Liver (tissue), 9 donors: Measurements from ENCODE around the gene MEG3. TPM values are rescaled to one million over a fixed set of nuclear protein-coding genes. Genes with fewer than 3 reads are reported as not detected.

ENCODE experiments used
- DNase-seq: peaks from one replicate; pipeline ENCODE4 v3.0.0-alpha.2; 2017; ENCODE audit warnings: low spot score
- H3K27ac ChIP-seq, 2 donors: one replicate each; pipeline ENCODE4 v1.7.0; 2013; ENCODE audit warnings: inconsistent platforms in 2 of 2, low read length in 2 of 2, control low read depth in 1 of 2, low read depth in 1 of 2, mild to moderate bottlenecking in 1 of 2
- H3K27me3 ChIP-seq, 4 donors: one replicate each; pipeline versions ENCODE4 v1.6.1 to v1.7.0; 2013; ENCODE audit warnings: low read length in 3 of 4, inconsistent platforms in 1 of 4, mild to moderate bottlenecking in 1 of 4, moderate library complexity in 1 of 4; ENCODE audit not compliant: control insufficient read depth in 4 of 4, insufficient read depth in 4 of 4
- H3K36me3 ChIP-seq, 4 donors: one replicate each; pipeline versions ENCODE4 v1.6.1 to v1.7.0; 2013; ENCODE audit warnings: low read length in 3 of 4, mild to moderate bottlenecking in 3 of 4, low read depth in 1 of 4, moderate library complexity in 1 of 4; ENCODE audit not compliant: control insufficient read depth in 4 of 4, insufficient read depth in 3 of 4
- H3K4me1 ChIP-seq, 4 donors: one replicate each; pipeline versions ENCODE4 v1.6.1 to v1.7.0; 2013; ENCODE audit warnings: low read length in 3 of 4, mild to moderate bottlenecking in 3 of 4, moderate library complexity in 1 of 4; ENCODE audit not compliant: control insufficient read depth in 4 of 4, insufficient read depth in 4 of 4
- H3K4me3 ChIP-seq, 3 donors: one replicate each; pipeline versions ENCODE4 v1.6.1 to v1.7.0; 2013; ENCODE audit warnings: low read length in 3 of 3, control low read depth in 1 of 3, low read depth in 1 of 3, mild to moderate bottlenecking in 1 of 3
- H3K9ac ChIP-seq, 2 donors: one replicate each; pipeline ENCODE4 v1.7.0; 2013; ENCODE audit warnings: low read length in 2 of 2, mild to moderate bottlenecking in 2 of 2, moderate library complexity in 2 of 2, control low read depth in 1 of 2, low read depth in 1 of 2
- H3K9me3 ChIP-seq, 4 donors: one replicate each; pipeline versions ENCODE4 v1.6.1 to v1.7.0; 2013; ENCODE audit warnings: low read length in 3 of 4; ENCODE audit not compliant: control insufficient read depth in 4 of 4
- FOXA1 ChIP-seq: IDR thresholded peaks from 2 replicates; pipeline ENCODE4 v1.6.1; 2016; ENCODE audit warnings: antibody characterized with exemption
- GABPA ChIP-seq, 2 donors: IDR thresholded peaks in 1 of 2; conservative IDR thresholded peaks in 1 of 2; 2 replicates each; pipeline ENCODE4 v1.6.1; 2016; ENCODE audit warnings: antibody characterized with exemption in 2 of 2, mild to moderate bottlenecking in 1 of 2, moderate library complexity in 1 of 2
- HNF4A ChIP-seq, 2 donors: conservative IDR thresholded peaks; 2 replicates each; pipeline ENCODE4 v1.6.1; 2016; ENCODE audit warnings: antibody characterized with exemption in 2 of 2, mild to moderate bottlenecking in 2 of 2
- HNF4G ChIP-seq: IDR thresholded peaks from 2 replicates; pipeline ENCODE4 v1.6.1; 2016; ENCODE audit warnings: antibody characterized with exemption
- RAD21 ChIP-seq, 2 donors: IDR thresholded peaks; 2 replicates each; pipeline ENCODE4 v1.6.1; 2016; ENCODE audit warnings: antibody characterized with exemption in 2 of 2, mild to moderate bottlenecking in 2 of 2
- SP1 ChIP-seq: IDR thresholded peaks from 2 replicates; pipeline ENCODE4 v1.6.1; 2018; ENCODE audit warnings: antibody characterized with exemption, mild to moderate bottlenecking
- YY1 ChIP-seq: IDR thresholded peaks from 2 replicates; pipeline ENCODE4 v1.6.1; 2016; ENCODE audit warnings: antibody characterized with exemption, mild to moderate bottlenecking
- WGBS: extraction: QIAGEN DNeasy Blood & Tissue Kit; methylation state at CpG from one replicate; pipeline ENCODE4 v1.1.7; 2013; 5-methylcytosine and 5-hydroxymethylcytosine counted together
- polyA plus RNA-seq, 2 donors: library from polyadenylated mRNA; stranded (reverse) in 1 of 2; unstranded in 1 of 2; fragments of 200-250 nt in 1 of 2; fragments of >200 nt in 1 of 2; fragmentation: Nextera tagmentation in 1 of 2; extraction: Ambion mirVana in 1 of 2; gene quantifications; one replicate each; pipeline versions ENCODE4 v1.2.1 to v1.2.3, GENCODE V29; 2013 to 2015
- total RNA-seq, 2 donors: library from RNA; depleted of rRNA; stranded (reverse); fragments of >200 nt; gene quantifications; one replicate each; pipeline ENCODE4 v1.2.3, GENCODE V29; 2014
- TF ChIP-seq, protein P1 (sequence below): IDR thresholded peaks from 2 replicates; pipeline ENCODE4 v1.6.1; 2016; ENCODE audit warnings: antibody characterized with exemption
- TF ChIP-seq, protein P2 (sequence below): IDR thresholded peaks from 2 replicates; pipeline ENCODE4 v1.6.1; 2016; ENCODE audit warnings: antibody characterized with exemption, mild to moderate bottlenecking
- TF ChIP-seq, protein P3 (sequence below): fragments of 150-350 bp; IDR thresholded peaks from 2 replicates; pipeline ENCODE4 v1.5.1; 2017; ENCODE audit warnings: improper control_type of control experiment, low read depth, low read length; ENCODE audit not compliant: missing input control
- TF ChIP-seq, protein P4 (sequence below): IDR thresholded peaks from 2 replicates; pipeline ENCODE4 v1.6.1; 2016; ENCODE audit warnings: antibody characterized with exemption
- donor health status: healthy.
- donor health status: healthy.
- donor health status: healthy.
- donor health status: healthy.
- donor health status: healthy.

The MEG3 gene
- total and polyA plus RNA-seq, 4 donors = 12.3 to 485 (median 23.1) TPM

DNA sequence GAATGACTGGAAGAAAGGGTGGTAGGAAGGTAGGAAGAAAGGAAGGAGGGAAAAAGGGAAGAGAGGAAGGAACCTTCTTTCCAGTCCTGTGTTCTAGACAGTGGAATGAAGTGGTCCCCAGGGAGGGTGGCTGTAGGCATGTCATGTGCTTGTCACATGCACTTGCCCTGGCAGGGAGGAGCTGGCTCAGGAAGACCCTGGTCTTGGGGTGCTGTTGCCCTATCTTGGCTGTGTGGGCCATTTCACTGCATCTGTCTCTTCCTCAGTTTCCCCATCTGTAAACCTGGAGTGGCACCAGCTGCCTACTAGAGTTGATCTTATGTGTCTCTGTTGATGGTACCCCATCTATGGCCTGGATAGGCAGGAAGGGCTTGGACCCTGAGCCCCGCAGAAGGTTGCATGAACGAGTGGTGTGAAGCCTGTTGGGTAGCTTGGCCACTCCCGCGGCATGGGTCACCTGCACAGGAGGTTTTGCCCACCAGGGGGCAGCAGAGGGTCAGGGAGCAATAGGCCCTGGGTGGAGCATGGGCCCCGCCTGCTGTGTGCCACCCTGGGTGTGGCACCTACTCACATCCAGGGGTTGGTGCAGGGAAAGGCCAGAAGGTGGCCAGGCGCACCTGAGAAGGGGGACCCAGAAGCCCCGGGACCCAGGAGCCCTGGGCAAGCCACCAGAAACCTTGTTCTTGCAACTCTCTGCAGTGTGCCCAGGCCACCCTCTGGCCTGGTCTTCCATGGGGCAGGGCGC is 25.1 kb downstream of the MEG3 start:
- TF ChIP-seq, protein P1, sequence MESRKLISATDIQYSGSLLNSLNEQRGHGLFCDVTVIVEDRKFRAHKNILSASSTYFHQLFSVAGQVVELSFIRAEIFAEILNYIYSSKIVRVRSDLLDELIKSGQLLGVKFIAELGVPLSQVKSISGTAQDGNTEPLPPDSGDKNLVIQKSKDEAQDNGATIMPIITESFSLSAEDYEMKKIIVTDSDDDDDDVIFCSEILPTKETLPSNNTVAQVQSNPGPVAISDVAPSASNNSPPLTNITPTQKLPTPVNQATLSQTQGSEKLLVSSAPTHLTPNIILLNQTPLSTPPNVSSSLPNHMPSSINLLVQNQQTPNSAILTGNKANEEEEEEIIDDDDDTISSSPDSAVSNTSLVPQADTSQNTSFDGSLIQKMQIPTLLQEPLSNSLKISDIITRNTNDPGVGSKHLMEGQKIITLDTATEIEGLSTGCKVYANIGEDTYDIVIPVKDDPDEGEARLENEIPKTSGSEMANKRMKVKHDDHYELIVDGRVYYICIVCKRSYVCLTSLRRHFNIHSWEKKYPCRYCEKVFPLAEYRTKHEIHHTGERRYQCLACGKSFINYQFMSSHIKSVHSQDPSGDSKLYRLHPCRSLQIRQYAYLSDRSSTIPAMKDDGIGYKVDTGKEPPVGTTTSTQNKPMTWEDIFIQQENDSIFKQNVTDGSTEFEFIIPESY = no peak
- TF ChIP-seq, protein P2, sequence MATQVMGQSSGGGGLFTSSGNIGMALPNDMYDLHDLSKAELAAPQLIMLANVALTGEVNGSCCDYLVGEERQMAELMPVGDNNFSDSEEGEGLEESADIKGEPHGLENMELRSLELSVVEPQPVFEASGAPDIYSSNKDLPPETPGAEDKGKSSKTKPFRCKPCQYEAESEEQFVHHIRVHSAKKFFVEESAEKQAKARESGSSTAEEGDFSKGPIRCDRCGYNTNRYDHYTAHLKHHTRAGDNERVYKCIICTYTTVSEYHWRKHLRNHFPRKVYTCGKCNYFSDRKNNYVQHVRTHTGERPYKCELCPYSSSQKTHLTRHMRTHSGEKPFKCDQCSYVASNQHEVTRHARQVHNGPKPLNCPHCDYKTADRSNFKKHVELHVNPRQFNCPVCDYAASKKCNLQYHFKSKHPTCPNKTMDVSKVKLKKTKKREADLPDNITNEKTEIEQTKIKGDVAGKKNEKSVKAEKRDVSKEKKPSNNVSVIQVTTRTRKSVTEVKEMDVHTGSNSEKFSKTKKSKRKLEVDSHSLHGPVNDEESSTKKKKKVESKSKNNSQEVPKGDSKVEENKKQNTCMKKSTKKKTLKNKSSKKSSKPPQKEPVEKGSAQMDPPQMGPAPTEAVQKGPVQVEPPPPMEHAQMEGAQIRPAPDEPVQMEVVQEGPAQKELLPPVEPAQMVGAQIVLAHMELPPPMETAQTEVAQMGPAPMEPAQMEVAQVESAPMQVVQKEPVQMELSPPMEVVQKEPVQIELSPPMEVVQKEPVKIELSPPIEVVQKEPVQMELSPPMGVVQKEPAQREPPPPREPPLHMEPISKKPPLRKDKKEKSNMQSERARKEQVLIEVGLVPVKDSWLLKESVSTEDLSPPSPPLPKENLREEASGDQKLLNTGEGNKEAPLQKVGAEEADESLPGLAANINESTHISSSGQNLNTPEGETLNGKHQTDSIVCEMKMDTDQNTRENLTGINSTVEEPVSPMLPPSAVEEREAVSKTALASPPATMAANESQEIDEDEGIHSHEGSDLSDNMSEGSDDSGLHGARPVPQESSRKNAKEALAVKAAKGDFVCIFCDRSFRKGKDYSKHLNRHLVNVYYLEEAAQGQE = no peak
- TF ChIP-seq, protein P3, sequence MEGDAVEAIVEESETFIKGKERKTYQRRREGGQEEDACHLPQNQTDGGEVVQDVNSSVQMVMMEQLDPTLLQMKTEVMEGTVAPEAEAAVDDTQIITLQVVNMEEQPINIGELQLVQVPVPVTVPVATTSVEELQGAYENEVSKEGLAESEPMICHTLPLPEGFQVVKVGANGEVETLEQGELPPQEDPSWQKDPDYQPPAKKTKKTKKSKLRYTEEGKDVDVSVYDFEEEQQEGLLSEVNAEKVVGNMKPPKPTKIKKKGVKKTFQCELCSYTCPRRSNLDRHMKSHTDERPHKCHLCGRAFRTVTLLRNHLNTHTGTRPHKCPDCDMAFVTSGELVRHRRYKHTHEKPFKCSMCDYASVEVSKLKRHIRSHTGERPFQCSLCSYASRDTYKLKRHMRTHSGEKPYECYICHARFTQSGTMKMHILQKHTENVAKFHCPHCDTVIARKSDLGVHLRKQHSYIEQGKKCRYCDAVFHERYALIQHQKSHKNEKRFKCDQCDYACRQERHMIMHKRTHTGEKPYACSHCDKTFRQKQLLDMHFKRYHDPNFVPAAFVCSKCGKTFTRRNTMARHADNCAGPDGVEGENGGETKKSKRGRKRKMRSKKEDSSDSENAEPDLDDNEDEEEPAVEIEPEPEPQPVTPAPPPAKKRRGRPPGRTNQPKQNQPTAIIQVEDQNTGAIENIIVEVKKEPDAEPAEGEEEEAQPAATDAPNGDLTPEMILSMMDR = peak; percentile 88
- peak; percentile 87 to 95 for TF ChIP-seq RAD21 (IDR thresholded peaks at IDR 0.05)
- Histone ChIP-seq H3K27ac (no peak overlapping the region), H3K36me3 (no peaks in the 10 kb centered on the region), H3K9ac (no peak overlapping the region), H3K27me3 (no peaks in the 10 kb centered on the region), H3K9me3 (no peaks in the 10 kb centered on the region), H3K4me1 (no peaks in the 10 kb centered on the region), H3K4me3 (no peak overlapping the region)
- DNase-seq = peak; percentile 87
- WGBS = 58% methylated on average over 8 of the region's 8 CpGs

DNA sequence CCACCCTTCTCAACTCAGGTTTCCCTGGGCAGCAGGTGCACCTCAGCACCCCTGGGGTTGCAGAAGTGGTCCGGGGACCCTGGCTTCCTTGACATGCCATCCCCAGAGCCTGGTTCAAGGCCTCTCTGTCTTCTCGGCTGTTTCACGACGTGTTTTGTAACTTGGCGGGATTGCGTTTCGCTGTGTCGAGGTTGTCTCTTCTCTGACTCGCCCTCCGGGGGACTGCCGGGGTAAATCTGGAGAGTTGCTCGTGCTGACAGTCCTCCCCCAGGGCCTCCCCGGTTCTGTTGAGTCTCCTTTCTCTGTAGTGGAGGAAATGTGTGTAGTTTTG is 25.6 kb downstream of the MEG3 start:
- DNase-seq = no peak
- Histone ChIP-seq H3K4me3 (no peak overlapping the region), H3K4me1 (no peaks in the 10 kb centered on the region), H3K36me3 (no peaks in the 10 kb centered on the region), H3K27ac (no peak overlapping the region), H3K9me3 (no peaks in the 10 kb centered on the region), H3K27me3 (no peaks in the 10 kb centered on the region), H3K9ac (no peak overlapping the region)
- TF ChIP-seq FOXA1 (no peak), HNF4G (no peak), HNF4A (conservative IDR thresholded peaks at IDR 0.05) (no peak), SP1 (no peak), YY1 (no peak), GABPA (IDR thresholded peaks at IDR 0.05 in 1 of 2, conservative IDR thresholded peaks at IDR 0.05 in 1 of 2) (no peak)
- TF ChIP-seq, protein P2 = no peak
- TF ChIP-seq, protein P1 = no peak
- TF ChIP-seq, protein P4, sequence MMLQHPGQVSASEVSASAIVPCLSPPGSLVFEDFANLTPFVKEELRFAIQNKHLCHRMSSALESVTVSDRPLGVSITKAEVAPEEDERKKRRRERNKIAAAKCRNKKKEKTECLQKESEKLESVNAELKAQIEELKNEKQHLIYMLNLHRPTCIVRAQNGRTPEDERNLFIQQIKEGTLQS = no peak
- WGBS = 87% methylated on average over 13 of the region's 13 CpGs
